Ishikawa (cell line): ENCODE results near the gene PTGES2.

ENCODE experiments used
- CEBPB ChIP-seq: IDR thresholded peaks from 2 replicates; pipeline ENCODE4 v1.6.1; 2012
- EGR1 ChIP-seq: IDR thresholded peaks from 2 replicates; pipeline ENCODE4 v1.6.1; 2012
- EP300 ChIP-seq: IDR thresholded peaks from 2 replicates; pipeline ENCODE4 v1.6.1; 2012; ENCODE audit warnings: borderline replicate concordance
- NFIC ChIP-seq: IDR thresholded peaks from 2 replicates; pipeline ENCODE4 v1.6.1; 2012
- RAD21 ChIP-seq: IDR thresholded peaks from 2 replicates; pipeline ENCODE4 v1.6.1; 2012; ENCODE audit warnings: low read depth
- TAF1 ChIP-seq: IDR thresholded peaks from 2 replicates; pipeline ENCODE4 v1.6.1; 2012; ENCODE audit warnings: low read depth, mild to moderate bottlenecking
- TF ChIP-seq, protein P1 (sequence below): IDR thresholded peaks from 2 replicates; pipeline ENCODE4 v1.6.1; 2012; ENCODE audit warnings: low read depth, mild to moderate bottlenecking
- TF ChIP-seq, protein P2 (sequence below): IDR thresholded peaks from 2 replicates; pipeline ENCODE4 v1.6.1; 2012

DNA sequence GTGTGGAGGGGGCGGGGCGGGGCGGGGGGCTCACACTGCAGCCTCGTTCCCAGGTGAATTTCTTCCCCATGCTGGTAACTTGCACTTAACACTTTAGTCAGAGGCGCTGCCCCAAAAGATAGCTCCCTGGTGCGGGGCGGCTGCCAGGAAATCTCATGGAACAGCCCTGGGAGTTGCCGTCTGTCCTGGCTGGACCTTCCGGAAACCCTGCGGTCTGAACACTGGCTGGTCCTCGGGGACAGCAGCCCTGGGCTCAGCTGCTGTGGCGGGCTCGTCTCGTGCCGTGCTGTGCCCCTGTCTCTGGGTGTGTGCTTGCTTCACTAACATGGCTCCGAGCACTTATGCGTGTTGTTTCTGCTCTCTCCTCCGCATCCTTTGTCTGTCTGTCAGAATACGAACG, 25.8 kb downstream of the PTGES2 start:
- TF ChIP-seq, protein P1, sequence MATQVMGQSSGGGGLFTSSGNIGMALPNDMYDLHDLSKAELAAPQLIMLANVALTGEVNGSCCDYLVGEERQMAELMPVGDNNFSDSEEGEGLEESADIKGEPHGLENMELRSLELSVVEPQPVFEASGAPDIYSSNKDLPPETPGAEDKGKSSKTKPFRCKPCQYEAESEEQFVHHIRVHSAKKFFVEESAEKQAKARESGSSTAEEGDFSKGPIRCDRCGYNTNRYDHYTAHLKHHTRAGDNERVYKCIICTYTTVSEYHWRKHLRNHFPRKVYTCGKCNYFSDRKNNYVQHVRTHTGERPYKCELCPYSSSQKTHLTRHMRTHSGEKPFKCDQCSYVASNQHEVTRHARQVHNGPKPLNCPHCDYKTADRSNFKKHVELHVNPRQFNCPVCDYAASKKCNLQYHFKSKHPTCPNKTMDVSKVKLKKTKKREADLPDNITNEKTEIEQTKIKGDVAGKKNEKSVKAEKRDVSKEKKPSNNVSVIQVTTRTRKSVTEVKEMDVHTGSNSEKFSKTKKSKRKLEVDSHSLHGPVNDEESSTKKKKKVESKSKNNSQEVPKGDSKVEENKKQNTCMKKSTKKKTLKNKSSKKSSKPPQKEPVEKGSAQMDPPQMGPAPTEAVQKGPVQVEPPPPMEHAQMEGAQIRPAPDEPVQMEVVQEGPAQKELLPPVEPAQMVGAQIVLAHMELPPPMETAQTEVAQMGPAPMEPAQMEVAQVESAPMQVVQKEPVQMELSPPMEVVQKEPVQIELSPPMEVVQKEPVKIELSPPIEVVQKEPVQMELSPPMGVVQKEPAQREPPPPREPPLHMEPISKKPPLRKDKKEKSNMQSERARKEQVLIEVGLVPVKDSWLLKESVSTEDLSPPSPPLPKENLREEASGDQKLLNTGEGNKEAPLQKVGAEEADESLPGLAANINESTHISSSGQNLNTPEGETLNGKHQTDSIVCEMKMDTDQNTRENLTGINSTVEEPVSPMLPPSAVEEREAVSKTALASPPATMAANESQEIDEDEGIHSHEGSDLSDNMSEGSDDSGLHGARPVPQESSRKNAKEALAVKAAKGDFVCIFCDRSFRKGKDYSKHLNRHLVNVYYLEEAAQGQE, result no peak
- TF ChIP-seq, protein P2, sequence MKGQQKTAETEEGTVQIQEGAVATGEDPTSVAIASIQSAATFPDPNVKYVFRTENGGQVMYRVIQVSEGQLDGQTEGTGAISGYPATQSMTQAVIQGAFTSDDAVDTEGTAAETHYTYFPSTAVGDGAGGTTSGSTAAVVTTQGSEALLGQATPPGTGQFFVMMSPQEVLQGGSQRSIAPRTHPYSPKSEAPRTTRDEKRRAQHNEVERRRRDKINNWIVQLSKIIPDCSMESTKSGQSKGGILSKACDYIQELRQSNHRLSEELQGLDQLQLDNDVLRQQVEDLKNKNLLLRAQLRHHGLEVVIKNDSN, result no peak
- no peak for TF ChIP-seq EGR1
- TF ChIP-seq CEBPB, result no peak
- no peak for TF ChIP-seq TAF1
- TF ChIP-seq RAD21, result no peak
- no peak for TF ChIP-seq NFIC
- no peak for TF ChIP-seq EP300
